HUDEP-2 (cell line): ENCODE data around the gene HPSE.
"Not testable (repeated sequence)": the region's sequence is repeated elsewhere in the genome, so short reads cannot be mapped to it uniquely, and the experiment has no call there.

Experiments
- DNase-seq, 76 experiments: peaks; one replicate each; lab custom pipeline; 2025; ENCODE audit not compliant: unreplicated experiment in 76 of 76; lab: John Stamatoyannopoulos, UW

HPSE gene

GRCh38 chr4:83335701-83336100 lies 1.1 kb upstream of the HPSE start:
- DNase-seq: no peak

DNA sequence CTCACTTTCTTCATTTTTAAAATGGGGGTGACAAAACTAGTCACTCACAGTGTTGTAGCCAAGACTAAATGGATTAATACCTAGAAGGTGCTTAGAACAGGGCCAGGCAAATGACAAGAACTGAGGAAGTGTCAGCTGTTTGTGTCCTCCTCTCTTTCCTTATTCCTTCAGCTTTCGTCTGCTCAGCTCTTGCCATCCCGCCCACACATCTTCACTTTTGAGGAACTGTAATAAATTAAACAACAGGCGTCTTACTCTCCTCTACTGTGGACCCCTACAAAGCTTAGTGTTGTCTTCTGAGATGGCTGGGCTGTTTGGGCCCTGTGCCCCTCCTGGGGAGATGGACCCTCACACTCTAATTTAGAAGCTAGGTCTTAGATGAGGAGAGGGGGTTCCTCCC lies 2.7 kb downstream of the HPSE start:
- no peak for DNase-seq

DNA sequence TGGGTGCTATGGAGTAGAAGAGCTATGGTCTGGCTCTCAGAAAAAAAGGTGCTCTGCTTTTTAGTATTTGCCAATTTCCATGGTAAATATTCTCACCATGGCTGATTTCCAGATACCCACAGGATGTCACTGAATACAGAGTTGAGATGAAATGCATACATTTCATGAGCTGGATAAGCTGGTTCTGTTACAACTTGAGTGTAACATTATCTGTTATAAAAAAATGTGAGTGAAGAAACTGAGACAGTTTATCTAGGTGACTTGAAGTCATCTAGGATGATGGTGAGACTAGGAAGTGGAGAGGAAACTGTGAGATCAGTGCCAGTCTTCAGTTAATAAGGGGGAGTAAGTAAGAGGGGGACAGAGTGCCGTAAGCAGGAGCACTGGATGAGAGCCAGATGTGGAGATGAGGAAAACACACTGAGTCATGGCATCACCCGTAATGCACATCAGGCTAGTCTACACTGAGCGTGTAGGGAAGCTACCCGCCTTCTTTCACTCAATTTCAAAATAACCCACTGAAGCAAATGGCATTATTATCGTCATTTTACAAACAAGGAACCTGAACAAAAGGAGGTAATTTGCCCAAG lies 5.0 kb downstream of the HPSE start:
- DNase-seq: no peak

DNA sequence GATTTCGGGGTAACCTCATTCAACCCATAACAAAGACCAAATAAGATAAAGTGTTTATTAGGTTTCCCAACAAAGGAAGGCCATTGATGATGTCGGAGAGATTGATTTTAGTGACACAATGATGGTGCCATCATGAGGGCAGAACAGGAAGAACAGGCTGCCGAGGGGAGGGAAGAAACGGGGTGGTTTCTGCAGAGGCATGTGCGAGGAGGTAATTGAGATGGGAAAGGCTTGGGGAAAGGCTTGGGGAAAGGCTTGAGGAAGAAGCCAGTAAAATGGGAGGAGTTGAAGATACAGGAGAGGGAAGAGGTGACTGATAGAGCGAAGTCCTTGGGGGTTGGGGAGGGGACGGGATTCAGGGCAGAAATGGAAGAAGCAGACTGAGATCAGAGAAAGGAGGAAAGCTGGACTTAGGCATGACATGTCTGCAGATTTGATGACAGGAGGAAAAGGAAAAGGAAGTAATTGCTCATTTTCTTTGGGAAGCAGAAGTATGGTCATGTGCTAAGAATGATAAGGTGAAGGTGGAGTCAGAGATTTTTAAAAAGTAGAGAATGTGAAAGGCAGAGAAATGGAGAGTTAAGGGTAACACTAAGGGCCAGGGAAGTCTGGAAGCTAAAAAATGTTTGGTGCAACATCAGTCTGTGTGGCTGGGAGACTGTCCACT lies 6.0 kb downstream of the HPSE start:
- peak in 1 of 76 experiments; percentile 6 for DNase-seq

GRCh38 chr4:83326546-83326945 lies 8.1 kb downstream of the HPSE start:
- no peak for DNase-seq

- DNase-seq: not testable (repeated sequence)
These were observed 9.3 kb downstream of the HPSE start for GRCh38 chr4:83325306-83325705.

DNA sequence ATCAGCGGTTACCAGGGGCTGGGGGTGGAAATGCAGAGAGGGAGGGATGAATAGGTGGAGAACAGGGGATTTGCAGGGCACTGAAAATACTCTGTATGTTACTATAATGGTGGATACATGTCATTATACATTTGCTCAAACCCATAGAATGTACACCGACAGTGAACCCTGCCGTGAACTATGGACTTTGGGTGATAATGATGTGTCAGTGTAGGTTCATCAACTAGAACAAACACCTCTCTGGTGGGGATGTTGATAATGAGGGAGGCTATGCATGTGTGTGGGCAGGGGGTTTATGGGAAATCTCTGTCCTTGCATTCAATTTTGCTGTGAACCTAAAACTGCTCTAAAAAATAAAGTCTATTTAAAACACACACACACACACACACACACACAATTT lies 11.5 kb downstream of the HPSE start:
- no peak for DNase-seq

DNA sequence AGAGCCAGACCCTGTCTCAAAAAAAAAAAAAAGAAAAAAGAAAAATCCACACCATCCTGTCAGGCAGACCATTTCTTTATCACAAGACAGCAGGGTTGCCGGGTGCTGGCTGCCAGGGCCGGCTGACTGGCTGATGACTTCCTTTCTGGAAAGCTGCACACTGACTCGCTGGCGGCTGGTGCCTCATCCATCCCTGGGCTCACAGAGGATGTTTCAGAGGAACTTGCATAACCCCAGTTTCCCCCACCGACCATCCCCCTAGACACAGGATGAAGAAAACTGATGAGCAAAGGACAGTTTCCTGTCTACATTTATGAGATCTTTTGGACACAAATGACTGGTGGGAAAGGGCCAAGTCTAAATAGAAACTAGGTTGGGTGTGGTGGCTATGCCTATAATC lies 14.1 kb downstream of the HPSE start:
- no peak for DNase-seq

- DNase-seq: no peak
These were observed 16.0 kb downstream of the HPSE start for GRCh38 chr4:83318666-83319065.

- no peak for DNase-seq
These were observed 17.0 kb downstream of the HPSE start for GRCh38 chr4:83317671-83318070.

DNA sequence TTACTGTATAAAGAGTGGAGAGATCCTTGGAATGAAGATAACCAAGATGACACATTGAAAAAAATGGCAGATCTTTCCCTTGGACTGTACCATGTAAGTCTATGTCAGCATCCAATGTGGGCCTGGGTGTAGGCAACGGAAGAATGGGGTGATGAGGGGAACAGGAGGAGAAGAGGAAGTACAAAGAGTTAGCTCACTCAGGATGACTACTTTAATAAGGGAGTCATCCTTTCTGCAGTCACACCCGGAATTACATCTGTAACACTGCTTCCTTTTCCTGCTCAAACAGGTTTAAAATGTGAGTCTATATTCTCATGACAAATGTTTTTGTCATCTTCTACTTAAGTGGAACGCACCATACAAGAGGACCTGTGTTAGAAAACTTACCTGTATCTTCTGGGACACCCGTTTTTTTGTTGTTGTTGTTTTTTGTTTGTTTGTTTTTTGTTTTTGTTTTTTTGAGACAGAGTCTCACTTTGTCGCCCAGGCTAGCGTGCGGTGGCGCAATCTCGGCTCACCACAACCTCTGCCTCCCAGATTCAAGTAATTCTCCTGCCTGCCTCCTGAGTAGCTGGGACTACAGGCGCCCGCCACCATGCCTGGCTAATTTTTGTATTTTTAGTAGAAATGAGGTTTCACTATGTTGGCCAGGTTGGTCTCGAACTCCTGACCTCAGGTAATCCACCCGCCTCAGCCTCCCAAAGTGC lies 18.0 kb downstream of the HPSE start:
- DNase-seq: no peak

GRCh38 chr4:83315341-83315870 lies 19.2 kb downstream of the HPSE start:
- DNase-seq: no peak

GRCh38 chr4:83308672-83309071 lies 26.0 kb downstream of the HPSE start:
- no peak for DNase-seq

GRCh38 chr4:83307920-83308319 lies 26.7 kb downstream of the HPSE start:
- DNase-seq: no peak

DNA sequence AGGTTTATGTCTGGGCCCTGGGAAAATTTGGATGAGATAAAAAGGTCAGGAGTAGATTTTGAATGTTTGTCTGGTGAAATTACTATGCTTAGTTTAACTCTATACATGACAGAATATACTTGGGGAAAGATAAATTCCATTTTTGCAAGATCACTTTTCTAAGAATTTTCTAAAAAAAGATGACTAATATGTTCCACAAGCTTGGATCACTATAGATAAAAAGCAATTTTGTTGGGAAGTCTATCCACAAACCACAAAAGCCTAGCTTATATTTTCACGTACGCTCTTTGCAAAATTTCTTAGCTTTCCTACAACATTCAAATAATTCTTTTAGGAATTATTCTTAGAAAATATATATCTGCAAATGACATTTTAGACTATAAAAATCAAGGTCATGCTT lies 29.5 kb downstream of the HPSE start:
- DNase-seq: no peak

- no peak for DNase-seq
These were observed 36.9 kb downstream of the HPSE start for GRCh38 chr4:83297548-83298260.

- DNase-seq: no peak
These were observed 41.2 kb downstream of the HPSE start for GRCh38 chr4:83293305-83294046.

DNA sequence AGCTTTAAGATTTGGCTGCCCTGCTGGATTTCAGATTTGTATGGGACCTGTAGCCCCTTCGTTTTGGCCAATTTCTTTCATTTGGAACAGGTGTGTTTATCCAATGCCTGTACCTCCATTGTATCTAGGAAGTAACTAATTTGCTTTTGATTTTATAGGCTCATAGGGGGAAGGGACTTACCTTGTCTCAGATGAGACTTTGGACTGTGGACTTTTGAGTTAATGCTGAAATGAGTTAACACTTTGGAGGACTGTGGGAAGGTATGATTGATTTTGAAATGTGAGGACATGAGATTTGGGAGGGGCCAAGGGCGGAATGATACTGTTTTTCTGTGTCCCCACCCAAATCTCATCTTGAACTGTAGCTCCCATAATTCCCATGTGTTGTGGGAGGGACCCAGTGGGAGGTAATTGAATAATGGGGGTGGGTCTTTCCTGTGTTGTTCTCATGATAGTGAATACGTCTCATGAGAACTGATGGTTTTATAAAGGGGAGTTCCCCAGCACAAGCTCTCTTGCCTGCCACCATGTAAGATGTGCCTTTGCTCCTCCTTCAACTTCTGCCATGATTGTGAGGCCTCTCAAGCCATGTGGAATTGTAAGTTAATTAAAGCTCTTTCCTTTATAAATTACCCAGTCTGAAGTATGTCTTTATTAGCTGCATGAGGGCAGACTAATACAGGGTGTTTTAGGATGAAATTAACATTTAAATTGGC lies 44.4 kb downstream of the HPSE start:
- not testable (repeated sequence) for DNase-seq

DNA sequence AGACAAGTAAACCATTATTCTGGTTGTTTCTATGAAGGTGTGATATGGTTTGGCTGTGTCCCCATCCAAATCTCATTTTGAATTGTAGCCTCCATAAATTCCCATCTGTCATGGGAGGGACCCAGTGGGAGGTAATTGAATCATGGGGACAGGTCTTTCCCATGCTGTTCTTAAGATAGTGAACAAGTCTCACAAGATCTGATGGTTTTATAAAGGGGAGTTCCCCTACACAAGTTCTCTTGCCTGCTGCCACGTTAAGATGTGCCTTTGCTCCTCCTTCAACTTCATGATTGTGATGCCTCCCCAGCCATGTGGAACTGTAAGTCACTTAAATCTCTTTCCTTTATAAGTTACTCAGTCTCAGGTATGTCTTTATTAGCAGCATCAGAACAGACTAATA lies 46.3 kb downstream of the HPSE start:
- not testable (repeated sequence) for DNase-seq

DNA sequence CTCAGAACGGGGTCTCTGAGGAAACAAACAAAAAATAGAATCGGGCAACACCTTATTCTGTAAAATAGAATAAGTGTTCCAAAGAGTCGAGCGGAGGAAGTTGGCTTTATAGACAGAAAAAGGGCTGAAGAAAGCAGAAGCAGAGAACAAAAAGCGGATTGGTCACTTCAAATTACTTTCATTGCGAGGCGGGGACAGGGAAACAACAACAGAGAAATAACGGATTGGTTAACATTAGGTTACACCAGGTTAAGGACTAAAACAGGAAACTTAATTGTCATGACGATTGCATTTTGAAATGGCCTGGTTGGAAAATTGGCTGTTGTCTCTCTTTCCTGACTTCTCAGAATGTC lies 49.6 kb downstream of the HPSE start:
- peak in 25 of 76 experiments; percentile 2 to 52 (median 28) for DNase-seq
